ENCODE measurements around the gene SLC5A9. TPM values are rescaled to one million over a fixed set of nuclear protein-coding genes. Genes with fewer than 3 reads are reported as not detected.

SLC5A9 gene
- total and polyA plus RNA-seq, 2 experiments from 2014 or later: 0.10 TPM

DNA sequence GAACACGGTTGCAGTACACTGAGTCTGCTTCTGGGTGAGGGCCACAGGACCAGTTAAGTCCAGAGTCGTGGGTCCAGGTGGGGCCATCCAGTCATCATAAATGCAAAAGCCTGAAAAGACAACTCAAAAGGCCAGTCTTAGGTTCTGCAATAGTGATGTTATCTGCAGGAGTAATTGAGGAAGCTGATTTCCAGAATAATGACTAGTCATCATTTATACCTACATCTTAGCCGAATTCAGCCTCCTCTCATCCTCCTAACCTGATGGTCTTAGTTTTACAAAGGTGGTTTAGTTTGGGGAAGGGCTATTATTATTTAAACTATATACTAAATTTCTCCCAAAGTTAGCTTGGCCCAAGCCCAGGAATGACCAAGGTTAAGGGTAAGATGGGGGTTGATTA lies 23.5 kb upstream of the SLC5A9 start:
- TF ChIP-seq CREB1 (CRISPR knock-in tag; IDR thresholded peaks at IDR 0.05; ENCODE audit: low read depth) (no peak), NANOG (IDR thresholded peaks at IDR 0.05; ENCODE audit: borderline replicate concordance) (no peak), ZNF331 (CRISPR knock-in tag; IDR thresholded peaks at IDR 0.05; ENCODE audit: low read depth) (no peak), STAT1 (IDR thresholded peaks at IDR 0.05; ENCODE audit: unreplicated experiment) (no peak), ZNF114 (CRISPR knock-in tag; IDR thresholded peaks at IDR 0.05) (no peak), EZH2phosphoT487 (IDR thresholded peaks at IDR 0.05; ENCODE audit: unreplicated experiment) (no peak), JUNB (IDR thresholded peaks at IDR 0.05; ENCODE audit: unreplicated experiment) (no peak), EZH2 (IDR thresholded peaks at IDR 0.05; ENCODE audit: low read depth, unreplicated experiment) (no peak), POLR2AphosphoS5 (IDR thresholded peaks at IDR 0.05; ENCODE audit: low read depth) (no peak)
- TF ChIP-seq, protein P1, sequence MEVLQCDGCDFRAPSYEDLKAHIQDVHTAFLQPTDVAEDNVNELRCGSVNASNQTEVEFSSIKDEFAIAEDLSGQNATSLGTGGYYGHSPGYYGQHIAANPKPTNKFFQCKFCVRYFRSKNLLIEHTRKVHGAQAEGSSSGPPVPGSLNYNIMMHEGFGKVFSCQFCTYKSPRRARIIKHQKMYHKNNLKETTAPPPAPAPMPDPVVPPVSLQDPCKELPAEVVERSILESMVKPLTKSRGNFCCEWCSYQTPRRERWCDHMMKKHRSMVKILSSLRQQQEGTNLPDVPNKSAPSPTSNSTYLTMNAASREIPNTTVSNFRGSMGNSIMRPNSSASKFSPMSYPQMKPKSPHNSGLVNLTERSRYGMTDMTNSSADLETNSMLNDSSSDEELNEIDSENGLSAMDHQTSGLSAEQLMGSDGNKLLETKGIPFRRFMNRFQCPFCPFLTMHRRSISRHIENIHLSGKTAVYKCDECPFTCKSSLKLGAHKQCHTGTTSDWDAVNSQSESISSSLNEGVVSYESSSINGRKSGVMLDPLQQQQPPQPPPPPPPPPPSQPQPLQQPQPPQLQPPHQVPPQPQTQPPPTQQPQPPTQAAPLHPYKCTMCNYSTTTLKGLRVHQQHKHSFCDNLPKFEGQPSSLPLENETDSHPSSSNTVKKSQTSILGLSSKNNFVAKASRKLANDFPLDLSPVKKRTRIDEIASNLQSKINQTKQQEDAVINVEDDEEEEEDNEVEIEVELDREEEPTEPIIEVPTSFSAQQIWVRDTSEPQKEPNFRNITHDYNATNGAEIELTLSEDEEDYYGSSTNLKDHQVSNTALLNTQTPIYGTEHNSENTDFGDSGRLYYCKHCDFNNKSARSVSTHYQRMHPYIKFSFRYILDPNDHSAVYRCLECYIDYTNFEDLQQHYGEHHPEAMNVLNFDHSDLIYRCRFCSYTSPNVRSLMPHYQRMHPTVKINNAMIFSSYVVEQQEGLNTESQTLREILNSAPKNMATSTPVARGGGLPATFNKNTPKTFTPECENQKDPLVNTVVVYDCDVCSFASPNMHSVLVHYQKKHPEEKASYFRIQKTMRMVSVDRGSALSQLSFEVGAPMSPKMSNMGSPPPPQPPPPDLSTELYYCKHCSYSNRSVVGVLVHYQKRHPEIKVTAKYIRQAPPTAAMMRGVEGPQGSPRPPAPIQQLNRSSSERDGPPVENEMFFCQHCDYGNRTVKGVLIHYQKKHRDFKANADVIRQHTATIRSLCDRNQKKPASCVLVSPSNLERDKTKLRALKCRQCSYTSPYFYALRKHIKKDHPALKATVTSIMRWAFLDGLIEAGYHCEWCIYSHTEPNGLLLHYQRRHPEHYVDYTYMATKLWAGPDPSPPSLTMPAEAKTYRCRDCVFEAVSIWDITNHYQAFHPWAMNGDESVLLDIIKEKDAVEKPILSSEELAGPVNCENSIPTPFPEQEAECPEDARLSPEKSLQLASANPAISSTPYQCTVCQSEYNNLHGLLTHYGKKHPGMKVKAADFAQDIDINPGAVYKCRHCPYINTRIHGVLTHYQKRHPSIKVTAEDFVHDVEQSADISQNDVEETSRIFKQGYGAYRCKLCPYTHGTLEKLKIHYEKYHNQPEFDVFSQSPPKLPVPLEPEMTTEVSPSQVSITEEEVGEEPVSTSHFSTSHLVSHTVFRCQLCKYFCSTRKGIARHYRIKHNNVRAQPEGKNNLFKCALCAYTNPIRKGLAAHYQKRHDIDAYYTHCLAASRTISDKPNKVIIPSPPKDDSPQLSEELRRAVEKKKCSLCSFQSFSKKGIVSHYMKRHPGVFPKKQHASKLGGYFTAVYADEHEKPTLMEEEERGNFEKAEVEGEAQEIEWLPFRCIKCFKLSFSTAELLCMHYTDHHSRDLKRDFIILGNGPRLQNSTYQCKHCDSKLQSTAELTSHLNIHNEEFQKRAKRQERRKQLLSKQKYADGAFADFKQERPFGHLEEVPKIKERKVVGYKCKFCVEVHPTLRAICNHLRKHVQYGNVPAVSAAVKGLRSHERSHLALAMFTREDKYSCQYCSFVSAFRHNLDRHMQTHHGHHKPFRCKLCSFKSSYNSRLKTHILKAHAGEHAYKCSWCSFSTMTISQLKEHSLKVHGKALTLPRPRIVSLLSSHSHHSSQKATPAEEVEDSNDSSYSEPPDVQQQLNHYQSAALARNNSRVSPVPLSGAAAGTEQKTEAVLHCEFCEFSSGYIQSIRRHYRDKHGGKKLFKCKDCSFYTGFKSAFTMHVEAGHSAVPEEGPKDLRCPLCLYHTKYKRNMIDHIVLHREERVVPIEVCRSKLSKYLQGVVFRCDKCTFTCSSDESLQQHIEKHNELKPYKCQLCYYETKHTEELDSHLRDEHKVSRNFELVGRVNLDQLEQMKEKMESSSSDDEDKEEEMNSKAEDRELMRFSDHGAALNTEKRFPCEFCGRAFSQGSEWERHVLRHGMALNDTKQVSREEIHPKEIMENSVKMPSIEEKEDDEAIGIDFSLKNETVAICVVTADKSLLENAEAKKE (CRISPR knock-in tag; IDR thresholded peaks at IDR 0.05): no peak
- TF ChIP-seq, protein P2, sequence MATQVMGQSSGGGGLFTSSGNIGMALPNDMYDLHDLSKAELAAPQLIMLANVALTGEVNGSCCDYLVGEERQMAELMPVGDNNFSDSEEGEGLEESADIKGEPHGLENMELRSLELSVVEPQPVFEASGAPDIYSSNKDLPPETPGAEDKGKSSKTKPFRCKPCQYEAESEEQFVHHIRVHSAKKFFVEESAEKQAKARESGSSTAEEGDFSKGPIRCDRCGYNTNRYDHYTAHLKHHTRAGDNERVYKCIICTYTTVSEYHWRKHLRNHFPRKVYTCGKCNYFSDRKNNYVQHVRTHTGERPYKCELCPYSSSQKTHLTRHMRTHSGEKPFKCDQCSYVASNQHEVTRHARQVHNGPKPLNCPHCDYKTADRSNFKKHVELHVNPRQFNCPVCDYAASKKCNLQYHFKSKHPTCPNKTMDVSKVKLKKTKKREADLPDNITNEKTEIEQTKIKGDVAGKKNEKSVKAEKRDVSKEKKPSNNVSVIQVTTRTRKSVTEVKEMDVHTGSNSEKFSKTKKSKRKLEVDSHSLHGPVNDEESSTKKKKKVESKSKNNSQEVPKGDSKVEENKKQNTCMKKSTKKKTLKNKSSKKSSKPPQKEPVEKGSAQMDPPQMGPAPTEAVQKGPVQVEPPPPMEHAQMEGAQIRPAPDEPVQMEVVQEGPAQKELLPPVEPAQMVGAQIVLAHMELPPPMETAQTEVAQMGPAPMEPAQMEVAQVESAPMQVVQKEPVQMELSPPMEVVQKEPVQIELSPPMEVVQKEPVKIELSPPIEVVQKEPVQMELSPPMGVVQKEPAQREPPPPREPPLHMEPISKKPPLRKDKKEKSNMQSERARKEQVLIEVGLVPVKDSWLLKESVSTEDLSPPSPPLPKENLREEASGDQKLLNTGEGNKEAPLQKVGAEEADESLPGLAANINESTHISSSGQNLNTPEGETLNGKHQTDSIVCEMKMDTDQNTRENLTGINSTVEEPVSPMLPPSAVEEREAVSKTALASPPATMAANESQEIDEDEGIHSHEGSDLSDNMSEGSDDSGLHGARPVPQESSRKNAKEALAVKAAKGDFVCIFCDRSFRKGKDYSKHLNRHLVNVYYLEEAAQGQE (IDR thresholded peaks at IDR 0.05; ENCODE audit: unreplicated experiment): no peak
- TF ChIP-seq, protein P3, sequence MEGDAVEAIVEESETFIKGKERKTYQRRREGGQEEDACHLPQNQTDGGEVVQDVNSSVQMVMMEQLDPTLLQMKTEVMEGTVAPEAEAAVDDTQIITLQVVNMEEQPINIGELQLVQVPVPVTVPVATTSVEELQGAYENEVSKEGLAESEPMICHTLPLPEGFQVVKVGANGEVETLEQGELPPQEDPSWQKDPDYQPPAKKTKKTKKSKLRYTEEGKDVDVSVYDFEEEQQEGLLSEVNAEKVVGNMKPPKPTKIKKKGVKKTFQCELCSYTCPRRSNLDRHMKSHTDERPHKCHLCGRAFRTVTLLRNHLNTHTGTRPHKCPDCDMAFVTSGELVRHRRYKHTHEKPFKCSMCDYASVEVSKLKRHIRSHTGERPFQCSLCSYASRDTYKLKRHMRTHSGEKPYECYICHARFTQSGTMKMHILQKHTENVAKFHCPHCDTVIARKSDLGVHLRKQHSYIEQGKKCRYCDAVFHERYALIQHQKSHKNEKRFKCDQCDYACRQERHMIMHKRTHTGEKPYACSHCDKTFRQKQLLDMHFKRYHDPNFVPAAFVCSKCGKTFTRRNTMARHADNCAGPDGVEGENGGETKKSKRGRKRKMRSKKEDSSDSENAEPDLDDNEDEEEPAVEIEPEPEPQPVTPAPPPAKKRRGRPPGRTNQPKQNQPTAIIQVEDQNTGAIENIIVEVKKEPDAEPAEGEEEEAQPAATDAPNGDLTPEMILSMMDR (conservative IDR thresholded peaks at IDR 0.05; ENCODE audit: low read depth in 2 of 2): no peak
- TF ChIP-seq, protein P4, sequence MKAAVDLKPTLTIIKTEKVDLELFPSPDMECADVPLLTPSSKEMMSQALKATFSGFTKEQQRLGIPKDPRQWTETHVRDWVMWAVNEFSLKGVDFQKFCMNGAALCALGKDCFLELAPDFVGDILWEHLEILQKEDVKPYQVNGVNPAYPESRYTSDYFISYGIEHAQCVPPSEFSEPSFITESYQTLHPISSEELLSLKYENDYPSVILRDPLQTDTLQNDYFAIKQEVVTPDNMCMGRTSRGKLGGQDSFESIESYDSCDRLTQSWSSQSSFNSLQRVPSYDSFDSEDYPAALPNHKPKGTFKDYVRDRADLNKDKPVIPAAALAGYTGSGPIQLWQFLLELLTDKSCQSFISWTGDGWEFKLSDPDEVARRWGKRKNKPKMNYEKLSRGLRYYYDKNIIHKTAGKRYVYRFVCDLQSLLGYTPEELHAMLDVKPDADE (IDR thresholded peaks at IDR 0.05): no peak
- Histone ChIP-seq H2AFZ (no peak overlapping the region), H4K20me1 (replicated peaks; ENCODE audit: insufficient read depth) (no peaks in the 10 kb centered on the region), H3K27me3 (ENCODE audit: insufficient read depth) (no peaks in the 10 kb centered on the region), H3K4me3 (no peak overlapping the region), H3K4me2 (no peak overlapping the region), H3K79me2 (replicated peaks; ENCODE audit: insufficient read depth) (no peaks in the 10 kb centered on the region), H3K27ac (ENCODE audit: low read depth) (no peak overlapping the region), H3K9me2 (ENCODE audit: insufficient read depth) (no peaks in the 10 kb centered on the region), H3F3A (replicated peaks; ENCODE audit: low read depth) (no peaks in the 10 kb centered on the region), H3K4me1 (ENCODE audit: insufficient read depth) (no peaks in the 10 kb centered on the region), H3K36me3 (ENCODE audit: insufficient read depth) (no peaks in the 10 kb centered on the region)
- Mint-ChIP-seq H3K9me3 (peaks cover 5% of the 10 kb centered on the region; the same call in 1 of the 3 replicates), H3K27me3 (ENCODE audit: insufficient read depth, low read depth, poor library complexity) (no peaks in the 10 kb centered on the region), H3K4me1 (peaks cover 2% of the 10 kb centered on the region; the same call in 1 of the 3 replicates), H3K27ac (no peak overlapping the region), H3K4me3 (no peak overlapping the region), H3K36me3 (ENCODE audit: low read depth) (no peaks in the 10 kb centered on the region)
- ATAC-seq (no peak), DNase-seq (ENCODE audit: low spot score) (no peak)

Measured in GM23338 (cell line).